Measurements from ENCODE around the gene TCF15. TPM values are rescaled to one million over a fixed set of nuclear protein-coding genes. Genes with fewer than 3 reads are reported as not detected.

TCF15 gene
- 0.12 TPM in 1 of 2 replicates, not detected in the other for total RNA-seq (ENCODE audit: low replicate concordance)

GRCh38 chr20:610130-611046, at the start of gene TCF15:
TCF15 (minus strand) TSS chr20:610309; CDS start chr20:610237, 72 bp downstream.

GRCh38 chr20:653110-653589, 43.0 kb upstream of the TCF15 start, which contains the start of gene SRXN1:
SRXN1 (minus strand) TSS chr20:653200; CDS start chr20:653185, 15 bp downstream.

Other genes with a start within 250 kb of the TCF15 start
- 40.0 and 42.1 TPM in 2 replicates for gene TRIB3, start 229.5 kb downstream of the TCF15 start, total RNA-seq (ENCODE audit: low replicate concordance)
- gene RBCK1, start 202.0 kb downstream of the TCF15 start, total RNA-seq (ENCODE audit: low replicate concordance) = 59.2 and 70.3 TPM in 2 replicates
- gene TBC1D20, start 147.8 kb downstream of the TCF15 start, total RNA-seq (ENCODE audit: low replicate concordance) = 25.7 and 45.3 TPM in 2 replicates
- gene CSNK2A1, start 66.5 kb downstream of the TCF15 start, total RNA-seq (ENCODE audit: low replicate concordance) = 70.4 and 103 TPM in 2 replicates
- gene SRXN1, start 42.9 kb upstream of the TCF15 start, total RNA-seq (ENCODE audit: low replicate concordance) = 21.2 and 43.9 TPM in 2 replicates
- not detected in 2 replicates for gene SCRT2, start 65.5 kb upstream of the TCF15 start, total RNA-seq (ENCODE audit: low replicate concordance)
- not detected in 2 replicates for gene SLC52A3, start 158.2 kb upstream of the TCF15 start, total RNA-seq (ENCODE audit: low replicate concordance)
- gene FAM110A, start 223.4 kb upstream of the TCF15 start, total RNA-seq (ENCODE audit: low replicate concordance) = 0.47 and 1.4 TPM in 2 replicates